Stomach (tissue), 19 donors: ENCODE measurements around the gene UBE2O. TPM values are rescaled to one million over a fixed set of nuclear protein-coding genes. Genes with fewer than 3 reads are reported as not detected.

Experiments
- DNase-seq, 2 donors: peaks; one replicate each; pipeline versions ENCODE4 v3.0.0 to v3.0.0-alpha.2; 2013 to 2019
- H3K27ac ChIP-seq, 5 donors: fragments of 200-600 bp in 4 of 5; sonication (generic) in 4 of 5; one replicate each; pipeline ENCODE4 v1.5.1; 2013 to 2019; ENCODE audit warnings: mild to moderate bottlenecking in 1 of 5, moderate library complexity in 1 of 5
- H3K27me3 ChIP-seq, 3 donors: fragments of 200-600 bp; sonication (generic); one replicate each; pipeline ENCODE4 v1.5.1; 2017 to 2019; ENCODE audit warnings: mixed run types in 1 of 3
- H3K36me3 ChIP-seq, 4 donors: fragments of 200-600 bp; sonication (generic); 1 replicate in 3 of 4; 2 replicates in 1 of 4; pipeline ENCODE4 v1.5.1; 2016 to 2019
- H3K4me1 ChIP-seq, 4 donors: fragments of 200-600 bp; sonication (generic); one replicate each; pipeline ENCODE4 v1.5.1; 2016 to 2019
- H3K4me3 ChIP-seq, 4 donors: fragments of 200-600 bp; sonication (generic) in 3 of 4; one replicate each; pipeline ENCODE4 v1.5.1; 2016 to 2019; ENCODE audit warnings: mild to moderate bottlenecking in 1 of 4
- H3K9me3 ChIP-seq, 4 donors: fragments of 200-600 bp; sonication (generic); one replicate each; pipeline ENCODE4 v1.5.1; 2016 to 2019
- EP300 ChIP-seq: sonication (generic); formaldehyde crosslinking; IDR thresholded peaks from one replicate; pipeline ENCODE4 v1.6.1; 2017; ENCODE audit warnings: antibody characterized with exemption
- POLR2A ChIP-seq, 4 donors: fragments of 450-650 bp; IDR thresholded peaks; one replicate each; pipeline ENCODE4 v1.6.1; 2016; ENCODE audit warnings: antibody characterized with exemption in 4 of 4, control low read depth in 2 of 4, mild to moderate bottlenecking in 1 of 4, moderate library complexity in 1 of 4
- POLR2AphosphoS5 ChIP-seq, 3 donors: sonication (generic); formaldehyde crosslinking; IDR thresholded peaks; one replicate each; pipeline ENCODE4 v1.6.1; 2016; ENCODE audit warnings: antibody characterized with exemption in 3 of 3
- WGBS, 5 donors: extraction: QIAGEN DNeasy Blood & Tissue Kit in 3 of 5; methylation state at CpG; one replicate each; pipeline versions ENCODE4 v1.1.5 to v1.1.7; 2013 to 2018; 5-methylcytosine and 5-hydroxymethylcytosine counted together
- intact Hi-C: fragments of 100-400 bp; cut with DNase I; formaldehyde crosslinking; loops from one replicate; pipeline ENCODE4 v1.15.1; 2023; ENCODE audit warnings: low total_unique reads
- long read RNA-seq, 10 donors: transcript quantifications; one replicate each; lab custom pipeline, GENCODE V29; 2026
- polyA plus RNA-seq, 3 donors: library from polyadenylated mRNA; stranded (reverse); fragments of 200-250 nt; gene quantifications; one replicate each; pipeline ENCODE4 v1.2.3, GENCODE V29; 2013
- total RNA-seq, 5 donors: library from RNA; depleted of rRNA; stranded (reverse); fragments of >200 nt; gene quantifications; one replicate each; pipeline versions ENCODE4 v1.1.0 to v1.2.3, GENCODE V29; 2014 to 2016
- TF ChIP-seq, protein P1 (sequence below), 7 experiments: fragments of 450-650 bp in 4 of 7; fragments of 200-600 bp in 3 of 7; sonication (generic) in 3 of 7; IDR thresholded peaks; one replicate each; pipeline ENCODE4 v1.5.1; 2016 to 2019; ENCODE audit warnings: antibody characterized with exemption in 7 of 7, control low read depth in 2 of 7, mild to moderate bottlenecking in 1 of 7
- donor health status: healthy with polysubstance abuse.
- donor health status: Bipolar disorder and iron deficiency.
- donor health status: healthy.

UBE2O gene
- total RNA-seq (10 to 100 TPM in 4 of 5 donors, 1 to 10 TPM in 1; 9.9 to 32.7 (median 17.9) TPM), polyA plus RNA-seq (1 to 10 TPM; 4.6 to 7.2 (median 6.1) TPM)
- long read RNA-seq, donor 1, result 0 reads
- long read RNA-seq, donor 2, result 0 reads
- long read RNA-seq, donor 3, partial matches to known transcripts, result 0 of 1 reads
- long read RNA-seq, donor 3, other reads (novel, unspliced or antisense), result 0 of 1 reads
- long read RNA-seq, donor 4, result 0 reads
- long read RNA-seq, donor 5, result 0 reads
- long read RNA-seq, donor 6, result 0 reads
- long read RNA-seq, donor 7, partial matches to known transcripts, result 0 of 1 reads
- long read RNA-seq, donor 7, other reads (novel, unspliced or antisense), result 0 of 1 reads
- long read RNA-seq, donor 8, full-length matches to known transcripts, result 1 of 1 reads
- long read RNA-seq, donor 8, partial matches to known transcripts, result 0 of 1 reads
- long read RNA-seq, donor 8, other reads (novel, unspliced or antisense), result 0 of 1 reads
- long read RNA-seq, donor 9, partial matches to known transcripts, result 17 of 18 reads
- long read RNA-seq, donor 9, other reads (novel, unspliced or antisense), result 0 of 18 reads
- long read RNA-seq, donor 10, result 0 reads

DNA sequence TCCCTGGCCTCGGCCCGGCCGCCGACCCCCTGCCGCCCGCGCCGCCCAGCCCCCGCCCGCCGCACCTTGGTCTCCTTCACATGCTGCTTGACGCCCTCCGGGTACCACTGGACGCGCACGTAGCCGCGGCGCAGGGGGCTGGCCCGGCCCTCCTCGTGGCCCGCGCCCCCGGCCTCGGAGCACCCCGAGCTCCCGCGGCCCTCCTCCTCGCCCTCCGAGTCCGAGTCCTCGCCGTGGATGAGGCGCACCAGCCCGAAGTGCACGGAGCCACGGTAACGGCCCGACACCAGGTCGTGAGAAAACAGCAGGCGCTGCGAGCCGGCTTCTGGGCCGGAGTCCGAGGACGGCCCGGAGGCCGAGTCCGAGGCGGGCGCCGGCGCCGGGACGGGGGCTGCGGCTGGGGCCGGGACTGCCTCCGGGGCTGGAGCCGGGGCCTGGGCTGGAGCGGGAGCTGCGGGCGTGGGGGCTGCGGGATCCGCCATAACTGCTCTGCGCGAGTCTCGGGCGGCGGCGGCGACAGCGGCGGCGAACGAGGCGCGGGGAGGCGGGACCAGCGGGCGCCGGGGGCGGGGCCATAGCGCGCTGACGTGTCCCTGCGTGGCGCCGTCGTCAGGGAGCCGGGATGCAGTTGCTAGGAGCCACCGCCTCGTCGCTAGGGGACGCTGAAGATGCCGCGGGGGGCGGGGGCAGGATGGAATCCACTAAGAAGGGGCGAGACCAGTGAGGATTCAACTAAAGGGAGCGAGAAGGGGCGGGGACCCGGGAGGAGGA is at the start of gene UBE2O:
Gene UBE2O, minus strand, starts transcription at position 493 of the 771 bp plus-strand sequence. Its CDS starts 11 bp downstream, at position 482.
- WGBS, 5 donors, result 0 to 1% (median 0%) methylated on average over 38 to 101 of the region's 101 CpGs
- peak; percentile 88 to 97 for DNase-seq
- Histone ChIP-seq H3K4me1 (peaks cover 11 to 28% (median 25%) of the 10 kb centered on the region in 4 donors), H3K27ac (peak within 1 kb of the TSS; percentile 54 to 89 (median 79)), H3K4me3 (peak within 1 kb of the TSS; percentile 82 to 97 (median 90)), H3K9me3 (no peaks in the 10 kb centered on the region), H3K27me3 (no peaks in the 10 kb centered on the region), H3K36me3 (no peaks in the 10 kb centered on the region)
- TF ChIP-seq EP300 (no peak), POLR2A (IDR thresholded peaks at IDR 0.05) (no peak), POLR2AphosphoS5 (IDR thresholded peaks at IDR 0.05) (peak in 2 of 3 donors; percentile 48 to 64)
- TF ChIP-seq, protein P1, sequence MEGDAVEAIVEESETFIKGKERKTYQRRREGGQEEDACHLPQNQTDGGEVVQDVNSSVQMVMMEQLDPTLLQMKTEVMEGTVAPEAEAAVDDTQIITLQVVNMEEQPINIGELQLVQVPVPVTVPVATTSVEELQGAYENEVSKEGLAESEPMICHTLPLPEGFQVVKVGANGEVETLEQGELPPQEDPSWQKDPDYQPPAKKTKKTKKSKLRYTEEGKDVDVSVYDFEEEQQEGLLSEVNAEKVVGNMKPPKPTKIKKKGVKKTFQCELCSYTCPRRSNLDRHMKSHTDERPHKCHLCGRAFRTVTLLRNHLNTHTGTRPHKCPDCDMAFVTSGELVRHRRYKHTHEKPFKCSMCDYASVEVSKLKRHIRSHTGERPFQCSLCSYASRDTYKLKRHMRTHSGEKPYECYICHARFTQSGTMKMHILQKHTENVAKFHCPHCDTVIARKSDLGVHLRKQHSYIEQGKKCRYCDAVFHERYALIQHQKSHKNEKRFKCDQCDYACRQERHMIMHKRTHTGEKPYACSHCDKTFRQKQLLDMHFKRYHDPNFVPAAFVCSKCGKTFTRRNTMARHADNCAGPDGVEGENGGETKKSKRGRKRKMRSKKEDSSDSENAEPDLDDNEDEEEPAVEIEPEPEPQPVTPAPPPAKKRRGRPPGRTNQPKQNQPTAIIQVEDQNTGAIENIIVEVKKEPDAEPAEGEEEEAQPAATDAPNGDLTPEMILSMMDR (IDR thresholded peaks at IDR 0.05), result peak in 5 of 7 experiments; percentile 17 to 46 (median 30)
- intact Hi-C loops, result no loop called here

DNA sequence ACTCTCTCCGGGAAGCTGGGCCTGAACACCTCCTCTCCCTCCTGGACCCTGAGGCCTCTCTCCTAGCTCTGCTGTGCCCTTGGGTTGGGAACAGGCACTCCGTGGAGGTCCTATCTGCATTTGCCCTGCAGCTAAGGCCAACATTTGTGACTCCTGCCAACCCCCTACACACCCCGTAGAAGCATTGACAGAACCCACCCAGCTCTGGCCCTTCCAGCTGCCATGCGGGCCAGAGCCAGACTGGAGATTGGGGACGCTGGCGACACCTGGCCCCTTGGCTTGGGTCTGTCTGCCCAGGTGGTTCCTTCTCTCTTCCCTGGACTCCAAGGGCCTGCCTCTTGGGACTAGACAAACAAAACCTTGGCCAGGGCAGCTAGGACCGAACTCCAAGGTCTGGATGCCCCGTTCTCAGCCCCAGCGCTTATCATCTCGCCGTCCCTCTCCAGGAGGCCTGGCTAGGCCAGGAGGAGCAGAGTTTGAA is 48.9 kb upstream of the UBE2O start:
- TF ChIP-seq POLR2A (IDR thresholded peaks at IDR 0.05), result no peak
- Histone ChIP-seq H3K9me3 (no peaks in the 10 kb centered on the region), H3K4me3 (peak overlapping the region; percentile 54 to 85 (median 68)), H3K27me3 (peaks cover 0 to 4% (median 0%) of the 10 kb centered on the region in 3 donors), H3K27ac (peak overlapping the region; percentile 84 to 93 (median 88)), H3K4me1 (peaks cover 45 to 63% (median 60%) of the 10 kb centered on the region in 4 donors), H3K36me3 (no peaks in the 10 kb centered on the region)
- peak in 1 of 2 donors; percentile 48 for DNase-seq
- intact Hi-C loops, result no loop called here
- 40 to 65% (median 51%) methylated on average over 10 to 11 of the region's 11 CpGs for WGBS, 5 donors

DNA sequence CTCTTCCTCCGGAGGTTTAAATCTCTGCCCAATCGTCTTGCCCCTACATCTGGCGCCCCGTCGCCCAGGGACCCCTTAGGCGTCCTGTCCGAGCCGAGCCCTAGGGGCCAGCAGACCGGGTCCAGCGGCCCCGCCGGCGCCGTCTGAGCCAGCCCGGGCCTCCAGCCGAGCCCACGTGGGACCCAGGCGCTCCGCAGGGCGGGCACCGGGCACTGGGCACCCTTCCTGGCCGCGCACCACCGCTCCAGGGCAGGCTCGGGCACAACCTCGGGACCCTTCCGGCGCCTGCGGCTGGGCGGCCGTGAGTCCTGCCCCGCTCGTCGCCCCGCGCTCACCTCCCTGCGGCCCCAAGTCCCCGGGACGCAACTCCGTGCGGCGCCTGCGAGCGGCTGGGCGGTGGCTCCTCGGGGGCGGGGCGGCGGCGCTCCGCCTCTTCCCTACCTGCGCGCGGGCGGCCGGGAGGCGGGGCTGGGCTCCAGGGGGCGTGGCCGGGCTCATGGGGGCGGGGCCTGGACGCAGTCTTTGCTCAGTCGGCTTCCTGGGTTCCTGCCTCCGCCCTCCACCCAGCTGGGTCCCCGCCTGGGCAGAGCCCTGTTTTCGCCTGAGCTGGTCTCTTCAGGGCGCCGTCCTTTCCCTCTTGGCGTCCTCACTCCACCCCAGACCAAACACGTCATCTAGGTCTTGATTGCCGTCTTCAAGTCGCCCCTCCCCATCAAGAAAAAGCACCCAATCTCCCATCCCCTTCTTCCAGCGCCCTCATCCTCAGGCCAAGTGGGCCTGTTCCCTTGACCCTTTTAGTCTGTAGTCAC is 48.3 kb upstream of the UBE2O start, which contains the start of gene RHBDF2:
Gene RHBDF2, minus strand, starts transcription at position 406 of the 809 bp plus-strand sequence. CDS start 19,899 bp downstream, outside the sequence.
- Histone ChIP-seq H3K36me3 (no peaks in the 10 kb centered on the region), H3K4me1 (peaks cover 45 to 63% (median 62%) of the 10 kb centered on the region in 4 donors), H3K27ac (peak within 1 kb of the TSS; percentile 84 to 93 (median 88)), H3K9me3 (no peaks in the 10 kb centered on the region), H3K27me3 (no peaks in the 10 kb centered on the region), H3K4me3 (peak within 1 kb of the TSS; percentile 54 to 85 (median 68))
- intact Hi-C loops, result no loop called here
- WGBS, 5 donors, result 1 to 5% (median 2%) methylated on average over 16 to 72 of the region's 72 CpGs
- peak in 2 of 3 donors; percentile 87 to 90 for TF ChIP-seq POLR2AphosphoS5 (IDR thresholded peaks at IDR 0.05)
- TF ChIP-seq, protein P1 (IDR thresholded peaks at IDR 0.05), result no peak
- no peak for TF ChIP-seq POLR2A (IDR thresholded peaks at IDR 0.05)
- TF ChIP-seq EP300, result no peak
- peak; percentile 96 to 97 for DNase-seq

DNA sequence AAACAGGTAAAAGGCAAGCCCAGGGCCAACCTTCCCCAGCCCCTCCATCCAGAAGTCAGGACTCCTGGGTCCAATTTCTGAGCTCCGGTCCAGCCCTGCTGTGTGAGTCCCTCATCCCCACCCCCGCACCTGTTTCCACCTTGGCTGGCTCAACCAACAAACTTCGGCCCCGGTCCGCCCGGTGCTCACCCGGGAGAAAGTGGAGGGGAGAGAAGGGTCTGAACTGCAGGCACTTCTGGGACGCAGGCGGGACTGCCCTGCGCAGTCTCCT is 47.7 kb upstream of the UBE2O start:
- no peaks in the 10 kb centered on the region for H3K36me3 ChIP-seq
- H3K27ac ChIP-seq, result peak overlapping the region; percentile 84 to 93 (median 88)
- DNase-seq, result no peak
- intact Hi-C loops, result no loop called here
- peak overlapping the region; percentile 54 to 85 (median 68) for H3K4me3 ChIP-seq
- 2 to 27% (median 12%) methylated on average over 6 to 10 of the region's 10 CpGs for WGBS, 5 donors
- no peak for TF ChIP-seq POLR2A (IDR thresholded peaks at IDR 0.05)
- no peak for TF ChIP-seq EP300
- no peak for TF ChIP-seq POLR2AphosphoS5 (IDR thresholded peaks at IDR 0.05)
- TF ChIP-seq, protein P1 (IDR thresholded peaks at IDR 0.05), result no peak
- peaks cover 45 to 67% (median 62%) of the 10 kb centered on the region in 4 donors for H3K4me1 ChIP-seq
- no peaks in the 10 kb centered on the region for H3K9me3 ChIP-seq
- no peaks in the 10 kb centered on the region for H3K27me3 ChIP-seq
